Inflammatory macrophage (primary cell): ENCODE measurements around the gene FAM237A.
A peak's percentile ranks its signal among the peaks of the same experiment; 100 is the strongest.

Source experiments
- DNase-seq, 2 donors: peaks; one replicate each; pipeline ENCODE4 v3.0.0-alpha.2; 2020 to 2022

Gene FAM237A

DNA sequence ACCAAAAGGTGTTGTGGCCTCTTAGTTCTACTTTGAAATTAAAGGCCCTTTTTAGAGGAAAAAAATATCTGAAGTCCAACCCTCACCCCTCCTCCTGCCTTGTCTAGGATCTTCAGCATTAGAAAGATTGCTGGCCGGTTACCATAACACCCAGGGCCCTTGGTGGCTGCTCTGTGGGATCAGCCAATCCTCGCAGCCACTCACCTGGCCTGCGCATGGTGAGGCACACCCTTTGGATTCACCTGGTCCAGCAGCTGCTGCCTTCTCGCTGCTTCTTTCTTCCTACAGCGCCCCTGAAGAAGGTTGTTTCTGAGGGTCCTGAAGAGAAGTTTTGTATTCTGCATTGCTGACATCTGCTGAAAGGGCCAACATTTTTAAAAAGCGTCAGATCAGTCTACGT is 50.7 kb downstream of the FAM237A start:
- no peak for DNase-seq

DNA sequence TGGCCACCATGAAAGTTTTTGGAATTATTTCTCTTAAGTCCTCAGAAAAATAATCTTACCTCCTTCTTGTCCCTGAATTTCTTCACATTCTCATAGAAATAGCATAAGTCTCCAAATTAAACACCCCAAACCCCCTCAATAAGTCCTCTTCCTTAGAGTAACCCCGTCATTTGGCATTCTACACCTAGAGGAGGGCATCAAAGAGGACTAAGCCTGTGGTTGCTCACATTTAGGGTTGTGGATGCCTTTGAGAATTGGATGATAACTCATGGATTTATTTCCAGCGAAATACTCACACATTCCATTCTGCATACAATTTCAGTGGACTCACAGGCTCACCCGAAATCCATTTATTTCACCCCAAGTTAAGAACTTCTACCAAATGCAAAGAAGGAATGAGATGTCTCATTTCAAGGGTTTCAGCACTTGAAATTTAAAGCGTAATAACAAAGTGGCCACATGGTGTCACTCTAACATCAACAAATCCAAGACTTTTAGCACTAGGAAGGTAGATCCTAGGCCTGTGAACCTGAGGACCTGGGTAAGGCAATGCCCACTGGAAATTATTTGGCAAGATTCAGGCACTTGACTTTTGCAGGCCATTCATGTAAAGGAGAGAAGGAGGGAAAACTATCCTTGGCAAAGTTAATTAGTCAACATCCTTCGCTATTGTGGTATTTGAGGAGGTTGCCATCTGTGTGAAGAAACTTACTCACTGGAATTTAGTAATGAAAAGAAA is 51.3 kb downstream of the FAM237A start:
- peak; percentile 59 to 69 for DNase-seq

DNA sequence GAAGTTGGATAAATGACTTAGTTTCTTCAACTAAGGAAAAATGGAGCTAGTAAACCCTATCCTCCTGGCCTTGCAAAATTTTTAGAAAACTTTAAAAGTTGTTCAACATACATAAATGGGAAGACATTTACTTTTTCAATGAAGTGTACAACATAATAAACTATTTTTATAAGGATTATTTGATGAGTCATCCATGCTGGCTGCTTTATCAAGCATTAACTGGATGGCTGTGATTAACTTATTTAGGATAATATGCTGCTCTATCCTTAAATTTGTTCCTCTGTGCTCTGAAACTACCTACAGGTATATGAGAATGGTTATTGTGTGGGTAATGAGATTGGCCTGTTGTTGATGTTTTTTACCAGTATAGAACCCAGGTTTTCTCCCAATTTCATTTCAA is 54.6 kb downstream of the FAM237A start:
- no peak for DNase-seq

DNA sequence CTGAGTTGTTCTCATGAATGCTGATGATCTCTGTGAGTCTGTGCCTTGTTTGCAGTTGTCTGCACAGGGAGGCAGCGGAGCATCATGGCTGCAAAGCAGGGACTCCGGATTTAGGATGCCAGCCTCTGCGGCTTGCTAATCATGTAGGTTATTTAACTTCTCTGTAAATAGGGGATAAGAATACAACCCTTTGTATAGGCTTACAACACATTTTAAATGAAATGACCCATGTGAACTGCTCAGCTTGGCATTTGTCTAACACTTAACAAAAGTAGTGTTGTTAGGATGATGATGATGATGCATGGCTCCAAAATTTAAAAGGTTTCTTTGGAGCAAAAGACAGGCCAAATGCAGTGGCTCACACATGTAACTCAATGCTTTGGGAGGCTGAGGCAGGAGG is 56.5 kb downstream of the FAM237A start:
- DNase-seq: no peak
